Ovary (tissue), 3 donors: ENCODE measurements around the gene PANK4.

ENCODE experiments used
- CTCF ChIP-seq, 3 donors: fragments of 450-650 bp in 2 of 3; fragments of 200-600 bp in 1 of 3; IDR thresholded peaks; one replicate each; pipeline versions ENCODE4 v1.5.1 to v1.8.0; 2016 to 2022; ENCODE audit warnings: antibody characterized with exemption in 3 of 3, mild to moderate bottlenecking in 1 of 3
- POLR2A ChIP-seq: fragments of 450-650 bp; IDR thresholded peaks from one replicate; pipeline ENCODE4 v1.6.1; 2017; ENCODE audit warnings: antibody characterized with exemption, mild to moderate bottlenecking, moderate library complexity
- donor health status: DM: no; HTN: no; CAD: no.

- TF ChIP-seq POLR2A (no peak), CTCF (IDR thresholded peaks at IDR 0.05) (no peak)
Measured at GRCh38 chr1:2459757-2460156, 66.6 kb downstream of the PANK4 start.
